ENCODE results near the gene WT1.

The WT1 gene

GRCh38 chr11:32353884-32354283 lies 81.5 kb downstream of the WT1 start:
- DNase-seq: no peak
- in situ Hi-C loops (cut with HindIII; ENCODE audit: low pct_ligation_motif_present, low pct_unique_long_range_greater_than_20kb, low sequenced_read_pairs): no loop called here

- in situ Hi-C loops (cut with HindIII; ENCODE audit: low pct_ligation_motif_present, low pct_unique_long_range_greater_than_20kb, low sequenced_read_pairs): no loop called here
Observed at GRCh38 chr11:32348502-32348901, 86.8 kb downstream of the WT1 start.

GRCh38 chr11:32344946-32345345 lies 90.4 kb downstream of the WT1 start:
- no peak for DNase-seq
- in situ Hi-C loops (cut with HindIII; ENCODE audit: low pct_ligation_motif_present, low pct_unique_long_range_greater_than_20kb, low sequenced_read_pairs): no loop called here

More at GRCh38 chr11:32348502-32348901, 86.8 kb downstream of the WT1 start:
- DNase-seq: no peak

- in situ Hi-C loops (cut with HindIII; ENCODE audit: low pct_ligation_motif_present, low pct_unique_long_range_greater_than_20kb, low sequenced_read_pairs): no loop called here
- no peak for DNase-seq
Observed at GRCh38 chr11:32343325-32344008, 91.9 kb downstream of the WT1 start.

GRCh38 chr11:32341620-32342613 lies 93.4 kb downstream of the WT1 start:
- no peak for DNase-seq
- in situ Hi-C loops (cut with HindIII; ENCODE audit: low pct_ligation_motif_present, low pct_unique_long_range_greater_than_20kb, low sequenced_read_pairs): no loop called here

- no peak for DNase-seq
- in situ Hi-C loops (cut with HindIII; ENCODE audit: low pct_ligation_motif_present, low pct_unique_long_range_greater_than_20kb, low sequenced_read_pairs): no loop called here
Observed at GRCh38 chr11:32340181-32340580, 95.2 kb downstream of the WT1 start.
